Karpas-422 (cell line): ENCODE data around the gene TFDP1. TPM values are rescaled to one million over a fixed set of nuclear protein-coding genes. Genes with fewer than 3 reads are reported as not detected.

Source experiments
- DNase-seq: peaks from one replicate; pipeline ENCODE4 v3.0.0-alpha.2; 2015
- H2AFZ ChIP-seq: fragments of 200-600 bp; sonication (generic); 2 replicates; pipeline ENCODE4 v1.6.1; 2014; ENCODE audit warnings: antibody characterized with exemption, low read length, mixed read lengths
- H3K27ac ChIP-seq: fragments of 200-600 bp; sonication (generic); 2 replicates; pipeline ENCODE4 v1.5.1; 2014; ENCODE audit warnings: mild to moderate bottlenecking, low read length, moderate library complexity
- H3K27me3 ChIP-seq: fragments of 200-600 bp; sonication (generic); 2 replicates; pipeline ENCODE4 v1.6.1; 2014; ENCODE audit warnings: low read length, mixed read lengths
- H3K36me3 ChIP-seq: fragments of 200-600 bp; sonication (generic); 2 replicates; pipeline ENCODE4 v1.6.1; 2014; ENCODE audit warnings: low read length, mixed read lengths; ENCODE audit not compliant: insufficient read depth
- H3K4me1 ChIP-seq: fragments of 200-600 bp; sonication (generic); 2 replicates; pipeline ENCODE4 v1.6.1; 2014; ENCODE audit warnings: mild to moderate bottlenecking, low read length, mixed read lengths
- H3K4me2 ChIP-seq: fragments of 200-600 bp; sonication (generic); 2 replicates; pipeline ENCODE4 v1.6.1; 2014; ENCODE audit warnings: low read length, low read depth, mild to moderate bottlenecking; ENCODE audit not compliant: poor library complexity, severe bottlenecking
- H3K4me3 ChIP-seq: fragments of 200-600 bp; sonication (generic); 2 replicates; pipeline ENCODE4 v1.5.1; 2014; ENCODE audit warnings: mild to moderate bottlenecking, antibody characterized with exemption, low read length, mixed read lengths
- H3K79me2 ChIP-seq: fragments of 200-600 bp; sonication (generic); 2 replicates; pipeline ENCODE4 v1.6.1; 2014; ENCODE audit warnings: mild to moderate bottlenecking, low read length, mixed read lengths
- H3K9ac ChIP-seq: fragments of 200-600 bp; sonication (generic); 2 replicates; pipeline ENCODE4 v1.6.0; 2014; ENCODE audit warnings: low read length
- H3K9me2 ChIP-seq: fragments of 200-600 bp; sonication (generic), shearing (Covaris generic); replicated peaks from 2 replicates; pipeline ENCODE4 v1.6.0; 2014; ENCODE audit warnings: mild to moderate bottlenecking, low read length, moderate library complexity; ENCODE audit not compliant: insufficient read depth
- H3K9me3 ChIP-seq: fragments of 300-700, 200-600 bp; sonication (generic); 2 replicates; pipeline ENCODE4 v1.6.1; 2014; ENCODE audit warnings: low read length, mixed read lengths
- H4K20me1 ChIP-seq: fragments of 200-600 bp; sonication (generic); 2 replicates; pipeline ENCODE4 v1.6.1; 2014; ENCODE audit warnings: mild to moderate bottlenecking, antibody characterized with exemption, low read length, low read depth; ENCODE audit not compliant: insufficient read depth
- total RNA-seq: library from RNA; depleted of rRNA; stranded (reverse); fragments of >200 nt; shearing (Covaris generic); gene quantifications from 2 replicates; pipeline ENCODE4 v1.2.3, GENCODE V29; 2014; ENCODE audit warnings: low replicate concordance

TFDP1 gene
- total RNA-seq, 1 experiment from 2014 or later: 89.2 TPM

DNA sequence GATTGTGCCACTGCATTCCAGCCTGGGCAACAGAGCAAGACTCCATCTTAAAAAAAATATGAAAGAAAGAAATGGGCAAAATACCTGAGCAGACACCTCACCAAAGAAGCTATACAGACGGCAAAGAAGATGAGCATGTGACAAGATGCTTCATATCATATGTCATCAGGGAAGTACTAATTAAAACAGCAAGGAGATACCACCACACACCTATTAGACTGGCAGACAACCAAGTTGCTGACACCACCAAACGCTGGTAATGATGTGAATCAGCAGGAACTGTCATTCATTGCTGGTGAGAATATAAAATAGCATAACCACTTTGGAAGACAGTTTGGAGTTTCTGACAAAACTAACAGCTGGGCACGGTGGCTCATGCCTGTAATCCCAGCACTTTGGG, 11.5 kb upstream of the TFDP1 start:
- Histone ChIP-seq H4K20me1 (no peaks in the 10 kb centered on the region), H3K27me3 (peaks cover 7% of the 10 kb centered on the region; the same call in 1 of the 2 replicates), H3K27ac (no peak overlapping the region), H3K4me3 (no peak overlapping the region), H3K4me1 (peaks cover 9% of the 10 kb centered on the region), H3K4me2 (no peak overlapping the region), H3K36me3 (no peaks in the 10 kb centered on the region), H2AFZ (no peak overlapping the region), H3K9ac (no peak overlapping the region), H3K9me2 (no peaks in the 10 kb centered on the region), H3K79me2 (no peaks in the 10 kb centered on the region), H3K9me3 (no peaks in the 10 kb centered on the region; the same call in 1 of the 2 replicates)
- no peak for DNase-seq

DNA sequence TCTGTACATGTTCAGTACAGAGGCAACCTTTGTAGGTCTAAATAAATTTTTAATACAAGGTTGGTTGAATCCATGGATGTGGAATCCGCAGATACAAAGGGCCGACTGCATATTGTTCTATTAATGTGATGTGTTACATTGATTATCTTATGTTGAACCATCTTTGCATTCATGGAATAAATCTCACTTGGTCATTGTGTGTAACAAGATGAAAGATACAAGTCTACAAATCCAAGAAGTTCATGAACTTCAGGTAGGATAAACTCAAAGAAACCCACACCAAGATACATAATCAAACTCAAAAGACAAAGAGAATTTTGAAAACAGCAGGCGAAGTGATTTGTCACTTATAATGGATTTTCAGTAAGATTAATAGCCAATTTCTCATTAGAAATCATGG, 8.0 kb upstream of the TFDP1 start:
- Histone ChIP-seq H2AFZ (no peak overlapping the region), H3K4me3 (no peak overlapping the region), H3K4me2 (no peak overlapping the region), H3K9ac (no peak overlapping the region), H4K20me1 (no peaks in the 10 kb centered on the region), H3K4me1 (peaks cover 9% of the 10 kb centered on the region), H3K27me3 (peaks cover 7% of the 10 kb centered on the region; the same call in 1 of the 2 replicates), H3K9me2 (no peaks in the 10 kb centered on the region), H3K27ac (no peak overlapping the region), H3K79me2 (no peaks in the 10 kb centered on the region), H3K36me3 (no peaks in the 10 kb centered on the region), H3K9me3 (no peaks in the 10 kb centered on the region; the same call in 1 of the 2 replicates)
- DNase-seq: no peak

DNA sequence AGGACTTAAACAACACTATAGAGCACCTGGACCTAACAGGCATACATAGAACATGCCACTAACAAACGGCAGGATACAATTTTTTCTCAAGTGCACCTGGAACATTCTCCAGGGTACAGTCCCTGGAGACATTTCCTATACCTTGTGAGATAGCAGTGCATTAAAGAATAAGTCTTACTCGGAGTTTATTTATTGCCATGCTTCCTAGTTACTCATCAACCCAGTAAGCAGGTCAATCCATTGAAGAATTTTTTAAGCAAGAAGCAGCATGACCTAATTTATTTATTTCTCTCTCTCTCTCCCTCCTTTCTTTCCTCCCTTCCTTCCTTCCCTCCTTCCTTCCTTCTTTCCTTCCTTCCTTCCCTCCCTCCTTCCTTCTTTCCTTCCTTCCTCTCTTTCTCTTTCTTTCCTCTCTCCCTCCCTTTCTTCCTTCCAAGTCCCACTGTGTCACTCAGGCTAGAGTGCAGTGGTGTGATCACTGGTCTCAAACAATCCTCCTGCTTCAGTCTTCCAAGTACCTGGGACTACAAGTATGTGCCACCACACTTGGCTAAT, 6.6 kb upstream of the TFDP1 start:
- H3K79me2 ChIP-seq: no peaks in the 10 kb centered on the region
- no peaks in the 10 kb centered on the region for H3K36me3 ChIP-seq
- no peak for DNase-seq
- no peak overlapping the region for H3K9ac ChIP-seq
- no peaks in the 10 kb centered on the region; the same call in 1 of the 2 replicates for H3K9me3 ChIP-seq
- no peaks in the 10 kb centered on the region for H3K9me2 ChIP-seq
- no peak overlapping the region for H3K27ac ChIP-seq
- H4K20me1 ChIP-seq: 0 out of 2 replicates have a peak, but pooled peaks cover 3% of the 10 kb centered on the region
- H3K4me2 ChIP-seq: peak overlapping the region; percentile 16
- H3K27me3 ChIP-seq: peaks cover 7% of the 10 kb centered on the region; the same call in 1 of the 2 replicates
- peaks cover 9% of the 10 kb centered on the region for H3K4me1 ChIP-seq
- no peak overlapping the region for H2AFZ ChIP-seq
- H3K4me3 ChIP-seq: no peak overlapping the region

DNA sequence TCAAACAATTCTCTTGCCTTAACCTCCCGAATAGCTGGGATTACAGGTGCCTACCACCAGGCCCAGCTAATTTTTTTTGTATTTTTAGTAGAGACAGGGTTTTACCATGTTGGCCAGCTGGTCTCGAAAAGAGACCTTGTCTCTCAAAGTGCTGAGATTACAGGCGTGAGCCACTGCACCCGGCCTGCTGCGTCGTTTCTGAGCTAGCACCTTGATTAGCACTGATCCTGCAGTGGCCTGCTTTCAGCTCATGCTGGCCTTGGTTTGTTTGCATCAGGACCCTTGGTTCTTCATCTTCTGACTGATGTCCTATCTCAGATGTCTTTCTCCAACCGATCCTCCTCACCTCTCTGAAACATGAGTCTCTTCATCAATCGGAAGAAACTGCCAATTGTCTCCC, 4.9 kb upstream of the TFDP1 start:
- Histone ChIP-seq H3K9ac (no peak overlapping the region), H3K9me3 (no peaks in the 10 kb centered on the region; the same call in 1 of the 2 replicates), H4K20me1 (0 out of 2 replicates have a peak, but pooled peaks cover 4% of the 10 kb centered on the region), H3K27me3 (peaks cover 7% of the 10 kb centered on the region; the same call in 1 of the 2 replicates), H3K36me3 (no peaks in the 10 kb centered on the region), H3K4me3 (no peak overlapping the region), H2AFZ (no peak overlapping the region), H3K27ac (no peak overlapping the region), H3K79me2 (no peaks in the 10 kb centered on the region), H3K9me2 (no peaks in the 10 kb centered on the region), H3K4me2 (no peak overlapping the region), H3K4me1 (peaks cover 13% of the 10 kb centered on the region)
- no peak for DNase-seq

DNA sequence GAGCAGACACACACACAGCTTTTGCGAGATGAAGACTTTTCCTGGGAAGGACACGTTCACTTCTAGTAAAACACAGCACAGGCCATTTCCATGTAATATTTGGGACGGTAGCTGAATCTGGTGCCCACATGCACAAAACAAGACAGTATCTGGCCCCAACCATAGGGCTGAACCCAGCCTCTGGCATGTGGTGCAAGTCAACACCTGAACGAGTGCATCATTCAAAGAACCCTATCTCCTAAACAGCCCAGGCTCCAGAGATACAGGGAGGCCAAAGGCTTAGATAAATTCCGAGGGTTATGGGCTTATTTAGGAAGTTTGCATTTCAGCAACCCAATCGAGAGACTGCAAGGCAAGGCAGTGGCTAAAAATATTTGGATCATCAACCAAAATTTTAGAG, 2.7 kb upstream of the TFDP1 start:
- peaks cover 8% of the 10 kb centered on the region; the same call in 1 of the 2 replicates for H4K20me1 ChIP-seq
- peaks cover under 1% of the 10 kb centered on the region; the same call in 1 of the 2 replicates for H3K27me3 ChIP-seq
- peaks cover 12% of the 10 kb centered on the region for H3K36me3 ChIP-seq
- no peak overlapping the region for H3K27ac ChIP-seq
- peaks cover 18% of the 10 kb centered on the region for H3K79me2 ChIP-seq
- no peak for DNase-seq
- H3K4me3 ChIP-seq: no peak overlapping the region
- H2AFZ ChIP-seq: no peak overlapping the region
- no peaks in the 10 kb centered on the region for H3K9me2 ChIP-seq
- H3K9me3 ChIP-seq: no peaks in the 10 kb centered on the region
- peaks cover 27% of the 10 kb centered on the region for H3K4me1 ChIP-seq
- H3K4me2 ChIP-seq: no peak overlapping the region
- no peak overlapping the region for H3K9ac ChIP-seq

DNA sequence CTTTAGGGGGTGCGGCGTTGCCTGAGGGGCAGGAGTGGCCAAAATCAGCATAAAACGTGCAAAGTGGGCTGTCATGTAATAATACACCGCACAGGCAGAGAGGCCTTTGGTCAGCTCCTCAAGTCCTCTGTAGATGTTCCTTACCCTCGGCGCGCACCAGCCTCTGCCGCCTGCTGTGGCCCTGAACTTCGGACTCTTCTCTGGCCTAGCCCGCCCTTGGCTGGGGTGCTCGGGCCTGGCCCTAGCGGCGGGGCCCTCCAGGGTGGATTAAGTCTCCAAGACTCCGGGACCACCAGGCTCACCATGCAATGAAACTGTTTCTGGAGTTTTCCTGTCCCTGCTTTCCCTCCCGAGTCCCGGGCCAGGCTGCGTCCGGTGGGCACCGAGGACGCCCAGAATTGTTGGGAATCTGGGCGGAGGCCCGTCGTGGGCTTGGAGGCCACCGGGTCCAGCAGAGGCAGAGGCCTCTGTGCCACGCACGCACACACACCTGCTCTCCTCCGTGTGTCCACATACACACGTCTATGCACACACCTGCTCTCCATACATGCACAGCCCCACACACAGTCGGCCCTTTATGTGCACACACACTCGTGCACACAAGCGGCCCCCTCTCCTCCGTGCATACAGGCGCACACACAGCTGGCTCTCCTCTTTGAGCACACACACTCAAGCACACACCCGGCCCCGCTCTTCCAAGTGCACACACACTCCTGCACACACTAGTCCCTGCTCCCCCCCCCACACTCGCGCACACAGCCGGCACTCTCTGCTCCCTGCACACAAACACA, 1.5 kb upstream of the TFDP1 start:
- Histone ChIP-seq H3K9me2 (no peaks in the 10 kb centered on the region), H2AFZ (no peak overlapping the region), H3K27me3 (no peaks in the 10 kb centered on the region; the same call in 1 of the 2 replicates), H3K79me2 (peaks cover 29% of the 10 kb centered on the region), H4K20me1 (peaks cover 13% of the 10 kb centered on the region; the same call in 1 of the 2 replicates), H3K4me3 (peak overlapping the region; percentile 19; the same call in 1 of the 2 replicates), H3K9me3 (no peaks in the 10 kb centered on the region), H3K27ac (no peak overlapping the region), H3K36me3 (peaks cover 23% of the 10 kb centered on the region), H3K4me1 (peaks cover 20% of the 10 kb centered on the region), H3K4me2 (peak overlapping the region; percentile 29), H3K9ac (no peak overlapping the region)
- DNase-seq: no peak

DNA sequence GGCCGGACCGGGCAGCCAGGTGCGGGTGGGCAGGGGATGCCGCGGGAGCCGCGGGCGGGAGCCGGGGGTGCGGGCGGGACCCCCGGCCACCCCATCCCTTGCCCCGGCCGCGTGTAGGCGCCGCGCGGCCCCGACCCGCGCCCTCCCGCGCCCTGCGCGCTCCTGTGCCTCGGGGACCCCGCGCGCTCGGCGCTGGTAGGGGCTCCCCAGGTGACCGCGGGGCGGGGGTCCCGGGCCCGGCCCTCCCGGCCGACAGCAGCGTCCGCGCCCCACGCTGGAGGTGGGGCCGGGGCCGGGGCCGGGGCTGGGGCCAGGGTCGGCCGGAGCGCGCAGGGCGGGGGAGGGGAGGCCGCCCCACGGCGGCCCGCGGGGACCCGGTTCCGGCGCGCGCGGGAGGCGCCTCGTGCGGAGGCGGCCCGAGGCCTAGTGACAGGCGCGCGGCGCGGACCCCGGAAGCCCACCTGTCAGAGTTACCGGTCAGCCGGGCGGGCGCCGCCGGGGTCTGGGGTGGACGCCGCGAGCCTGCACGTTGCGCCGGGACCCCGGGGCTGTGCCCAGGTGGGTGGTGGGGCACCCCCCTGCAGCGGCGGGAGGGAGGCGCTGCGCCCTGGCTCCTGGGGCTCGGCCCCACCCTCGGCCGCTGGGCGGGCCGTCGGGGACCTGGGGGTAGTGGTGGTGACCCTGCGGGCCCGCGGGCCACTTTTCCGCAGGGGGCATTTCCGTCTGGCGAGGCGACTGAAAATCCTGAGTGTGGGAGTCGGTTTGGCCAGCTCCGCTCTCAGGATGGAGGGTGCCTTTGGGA, 518 bp downstream of the TFDP1 start:
- H3K27me3 ChIP-seq: no peaks in the 10 kb centered on the region; the same call in 1 of the 2 replicates
- peak overlapping the region; percentile 96 for H3K4me2 ChIP-seq
- peaks cover 20% of the 10 kb centered on the region for H3K4me1 ChIP-seq
- peaks cover 50% of the 10 kb centered on the region for H3K79me2 ChIP-seq
- peak; percentile 67 for DNase-seq
- H3K36me3 ChIP-seq: peaks cover 43% of the 10 kb centered on the region
- H3K9me2 ChIP-seq: no peaks in the 10 kb centered on the region
- no peaks in the 10 kb centered on the region for H3K9me3 ChIP-seq
- peak overlapping the region; percentile 94 for H3K4me3 ChIP-seq
- H3K9ac ChIP-seq: peak overlapping the region; percentile 94
- peak overlapping the region; percentile 57; the same call in 1 of the 2 replicates for H3K27ac ChIP-seq
- peaks cover 14% of the 10 kb centered on the region; the same call in 1 of the 2 replicates for H4K20me1 ChIP-seq
- no peak overlapping the region for H2AFZ ChIP-seq
